Neural cell (in vitro differentiated cells): Measurements from ENCODE around the gene HDAC7. TPM values are rescaled to one million over a fixed set of nuclear protein-coding genes. Genes with fewer than 3 reads are reported as not detected.

Experiments
- H2AFZ ChIP-seq: fragments of 200-600, 300-800 bp; sonication (generic), shearing (Covaris generic); 2 replicates; pipeline ENCODE4 v1.6.0; 2014; ENCODE audit warnings: low read depth, mild to moderate bottlenecking, antibody characterized with exemption, low read length, moderate library complexity
- H3F3A ChIP-seq: fragments of 200-600 bp; shearing (Covaris generic); 2 replicates; pipeline ENCODE4 v1.6.1; 2016; ENCODE audit warnings: mild to moderate bottlenecking, moderate library complexity, mixed read lengths, antibody characterized with exemption, low read length; ENCODE audit not compliant: insufficient read depth, poor library complexity, severe bottlenecking
- H3K27ac ChIP-seq: fragments of 200-600, 300-800 bp; sonication (generic), shearing (Covaris generic); 2 replicates; pipeline ENCODE4 v1.5.1; 2014; ENCODE audit warnings: mild to moderate bottlenecking, low read length, moderate library complexity
- H3K27me3 ChIP-seq: fragments of 300-800, 200-600 bp; sonication (generic), shearing (Covaris generic); 2 replicates; pipeline ENCODE4 v1.6.0; 2014; ENCODE audit warnings: mild to moderate bottlenecking, low read depth, low read length, moderate library complexity; ENCODE audit not compliant: insufficient read depth
- H3K36me3 ChIP-seq: fragments of 300-800, 200-600 bp; sonication (generic), shearing (Covaris generic); 2 replicates; pipeline ENCODE4 v1.5.1; 2014; ENCODE audit warnings: mild to moderate bottlenecking, antibody characterized with exemption, low read length, moderate library complexity; ENCODE audit not compliant: insufficient read depth
- H3K4me2 ChIP-seq: fragments of 300-800, 200-600 bp; sonication (generic), shearing (Covaris generic); 2 replicates; pipeline ENCODE4 v1.6.0; 2014; ENCODE audit warnings: mild to moderate bottlenecking, low read length
- H3K4me3 ChIP-seq: fragments of 300-800, 200-600 bp; sonication (generic), shearing (Covaris generic); 2 replicates; pipeline ENCODE4 v1.5.1; 2014; ENCODE audit warnings: mild to moderate bottlenecking, low read length, moderate library complexity
- H3K79me2 ChIP-seq: fragments of 200-600 bp; shearing (Covaris generic); replicated peaks from 2 replicates; pipeline ENCODE4 v1.6.0; 2014; ENCODE audit warnings: mild to moderate bottlenecking, low read length, moderate library complexity; ENCODE audit not compliant: insufficient read depth
- H3K9ac ChIP-seq: fragments of 300-800, 200-600 bp; sonication (generic), shearing (Covaris generic); 2 replicates; pipeline ENCODE4 v1.6.1; 2016; ENCODE audit warnings: mild to moderate bottlenecking, low read length, mixed read lengths
- H3K9me2 ChIP-seq: fragments of 200-600 bp; shearing (Covaris generic); 2 replicates; pipeline ENCODE4 v1.6.1; 2016; ENCODE audit warnings: mild to moderate bottlenecking, low read length, mixed read lengths; ENCODE audit not compliant: insufficient read depth
- H3K9me3 ChIP-seq: fragments of 200-600, 300-800 bp; sonication (generic), shearing (Covaris generic); 2 replicates; pipeline ENCODE4 v1.6.1; 2016; ENCODE audit warnings: mild to moderate bottlenecking, mixed run types, low read length, moderate library complexity, mixed read lengths
- H4K20me1 ChIP-seq: fragments of 200-600 bp; shearing (Covaris generic); 2 replicates; pipeline ENCODE4 v1.6.1; 2016; ENCODE audit warnings: mild to moderate bottlenecking, mixed run types; ENCODE audit not compliant: insufficient read depth
- POLR2AphosphoS5 ChIP-seq: IDR thresholded peaks from 2 replicates; pipeline ENCODE4 v1.6.1; 2012
- REST ChIP-seq: IDR thresholded peaks from 2 replicates; pipeline ENCODE4 v1.6.1; 2012; ENCODE audit warnings: borderline replicate concordance
- SMC3 ChIP-seq: fragments of 450-650 bp; conservative IDR thresholded peaks from 2 replicates; pipeline ENCODE4 v1.6.1; 2014; ENCODE audit warnings: antibody characterized with exemption, mild to moderate bottlenecking, moderate library complexity; ENCODE audit not compliant: poor library complexity
- polyA plus RNA-seq: library from polyadenylated mRNA; depleted of rRNA; stranded (reverse); fragments of >200 nt; gene quantifications from 2 replicates; pipeline ENCODE4 v1.2.3, GENCODE V29; 2014
- TF ChIP-seq, protein P1 (sequence below): fragments of 450-650 bp; IDR thresholded peaks from 2 replicates; pipeline ENCODE4 v1.5.1; 2014; ENCODE audit warnings: antibody characterized with exemption, mild to moderate bottlenecking, moderate library complexity; ENCODE audit not compliant: poor library complexity, severe bottlenecking

Gene HDAC7
- polyA plus RNA-seq, 1 donor from 2014 or later = 30.2 TPM

DNA sequence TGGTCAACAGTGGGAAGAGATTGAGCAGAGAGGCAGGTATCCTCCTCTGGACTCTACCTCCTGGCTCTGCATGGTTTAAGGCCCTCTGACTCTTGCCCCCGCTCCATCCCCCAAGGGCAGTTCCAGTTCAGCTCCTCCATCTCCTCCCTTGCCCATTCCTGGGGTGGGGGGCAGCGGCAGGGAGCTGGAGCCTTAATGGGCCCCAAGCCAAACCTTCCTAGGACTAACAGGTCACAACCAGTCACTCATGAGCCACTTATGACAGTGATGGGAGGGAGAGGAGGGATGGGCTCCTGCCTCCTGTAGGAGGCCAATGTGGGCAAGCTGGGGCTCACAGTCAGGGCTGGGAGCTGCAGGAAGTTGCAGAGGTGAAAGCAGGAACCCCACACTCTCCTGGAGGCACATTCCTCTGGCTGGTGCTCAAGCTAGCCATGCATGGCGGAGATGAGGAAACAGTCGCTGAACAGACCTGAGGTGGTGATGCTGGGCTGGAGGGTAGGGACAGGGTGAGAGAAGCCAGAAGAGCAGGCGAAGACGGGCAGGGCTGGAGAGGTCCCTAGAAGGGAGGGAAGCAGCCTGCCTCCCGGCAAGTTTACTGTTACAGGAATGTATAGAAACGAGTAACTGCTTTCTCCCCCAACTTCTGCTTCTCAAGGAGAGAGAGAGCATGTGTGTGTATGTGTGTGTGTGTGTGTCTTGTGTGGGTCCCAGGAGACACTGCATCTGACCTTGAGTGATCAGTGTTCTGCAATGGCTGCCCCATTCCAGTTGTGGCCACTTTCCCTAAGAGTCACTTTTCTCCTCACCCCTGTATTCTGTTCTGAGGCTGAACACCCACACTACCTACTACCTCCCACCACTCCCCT, 56.0 kb downstream of the HDAC7 start:
- H3K27me3 ChIP-seq = peaks cover 5% of the 10 kb centered on the region
- no peak overlapping the region for H3K27ac ChIP-seq
- no peak for TF ChIP-seq REST
- TF ChIP-seq SMC3 = no peak

GRCh38 chr12:47762850-47763465, 56.7 kb downstream of the HDAC7 start:
- no peaks in the 10 kb centered on the region for H3K9me3 ChIP-seq
- no peak overlapping the region for H3K27ac ChIP-seq

More for the DNA sequence above, 56.0 kb downstream of the HDAC7 start:
- H3K36me3 ChIP-seq = no peaks in the 10 kb centered on the region
- no peaks in the 10 kb centered on the region for H3K9me2 ChIP-seq
- H2AFZ ChIP-seq = no peak overlapping the region
- H3K9ac ChIP-seq = no peak overlapping the region
- H4K20me1 ChIP-seq = no peaks in the 10 kb centered on the region
- no peaks in the 10 kb centered on the region for H3K9me3 ChIP-seq
- no peaks in the 10 kb centered on the region for H3F3A ChIP-seq
- H3K79me2 ChIP-seq = no peaks in the 10 kb centered on the region
- no peak overlapping the region for H3K4me3 ChIP-seq
- no peak overlapping the region for H3K4me2 ChIP-seq

More at GRCh38 chr12:47762850-47763465, 56.7 kb downstream of the HDAC7 start:
- no peak overlapping the region for H3K4me2 ChIP-seq
- no peaks in the 10 kb centered on the region for H3K9me2 ChIP-seq
- peaks cover 7% of the 10 kb centered on the region for H3K27me3 ChIP-seq
- no peak overlapping the region for H3K4me3 ChIP-seq
- H3K79me2 ChIP-seq = no peaks in the 10 kb centered on the region
- no peak for TF ChIP-seq REST
- no peak for TF ChIP-seq POLR2AphosphoS5
- TF ChIP-seq, protein P1, sequence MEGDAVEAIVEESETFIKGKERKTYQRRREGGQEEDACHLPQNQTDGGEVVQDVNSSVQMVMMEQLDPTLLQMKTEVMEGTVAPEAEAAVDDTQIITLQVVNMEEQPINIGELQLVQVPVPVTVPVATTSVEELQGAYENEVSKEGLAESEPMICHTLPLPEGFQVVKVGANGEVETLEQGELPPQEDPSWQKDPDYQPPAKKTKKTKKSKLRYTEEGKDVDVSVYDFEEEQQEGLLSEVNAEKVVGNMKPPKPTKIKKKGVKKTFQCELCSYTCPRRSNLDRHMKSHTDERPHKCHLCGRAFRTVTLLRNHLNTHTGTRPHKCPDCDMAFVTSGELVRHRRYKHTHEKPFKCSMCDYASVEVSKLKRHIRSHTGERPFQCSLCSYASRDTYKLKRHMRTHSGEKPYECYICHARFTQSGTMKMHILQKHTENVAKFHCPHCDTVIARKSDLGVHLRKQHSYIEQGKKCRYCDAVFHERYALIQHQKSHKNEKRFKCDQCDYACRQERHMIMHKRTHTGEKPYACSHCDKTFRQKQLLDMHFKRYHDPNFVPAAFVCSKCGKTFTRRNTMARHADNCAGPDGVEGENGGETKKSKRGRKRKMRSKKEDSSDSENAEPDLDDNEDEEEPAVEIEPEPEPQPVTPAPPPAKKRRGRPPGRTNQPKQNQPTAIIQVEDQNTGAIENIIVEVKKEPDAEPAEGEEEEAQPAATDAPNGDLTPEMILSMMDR = no peak
- H3F3A ChIP-seq = no peaks in the 10 kb centered on the region
- H4K20me1 ChIP-seq = no peaks in the 10 kb centered on the region
- H3K9ac ChIP-seq = no peak overlapping the region
- no peak overlapping the region for H2AFZ ChIP-seq
- no peaks in the 10 kb centered on the region for H3K36me3 ChIP-seq
